H1 (cell line): ENCODE results near the gene TUBGCP2. TPM values are rescaled to one million over a fixed set of nuclear protein-coding genes. Genes with fewer than 3 reads are reported as not detected.

Experiments
- CTCF ChIA-PET: fragments of 300-600 bp; sonication (Branson Sonifier 250); formaldehyde crosslinking; loops from one replicate; lab custom pipeline; 2021; ENCODE audit not compliant: partially characterized antibody; lab: Charles Lee
- POLR2A ChIA-PET: fragments of 300-600 bp; sonication (Branson Sonifier 250); formaldehyde crosslinking; loops from one replicate; lab custom pipeline; 2021; ENCODE audit warnings: inconsistent platforms; ENCODE audit not compliant: partially characterized antibody; lab: Charles Lee
- DNase-seq, 2 experiments: peaks; one replicate each; pipeline versions ENCODE4 v3.0.0 to v3.0.0-alpha.2; 2010 to 2022; ENCODE audit warnings: low spot score in 2 of 2, low read depth in 1 of 2, mixed read lengths in 1 of 2
- FAIRE-seq: peaks from 2 replicates; lab custom pipeline; 2011; peaks lifted over from hg19 to GRCh38; lab: Jason Lieb, UNC
- H2AFZ ChIP-seq: 2 replicates; pipeline ENCODE4 v1.8.1; 2012; ENCODE audit warnings: low read length, inconsistent platforms
- H2AK5ac ChIP-seq: 2 replicates; pipeline ENCODE4 v1.6.1; 2013; ENCODE audit warnings: low read depth, low read length
- H2BK120ac ChIP-seq: replicated peaks from 2 replicates; pipeline ENCODE3; 2013; ENCODE audit warnings: low read depth, low read length, inconsistent platforms
- H2BK12ac ChIP-seq: 2 replicates; pipeline ENCODE4 v1.6.1; 2013; ENCODE audit warnings: low read depth, low read length
- H2BK15ac ChIP-seq: 2 replicates; pipeline ENCODE4 v1.6.1; 2013; ENCODE audit warnings: low read length
- H2BK20ac ChIP-seq: 2 replicates; pipeline ENCODE4 v1.6.1; 2013; ENCODE audit warnings: low read length
- H2BK5ac ChIP-seq: 2 replicates; pipeline ENCODE4 v1.6.1; 2013; ENCODE audit warnings: low read depth, low read length
- H3K14ac ChIP-seq: 2 replicates; pipeline ENCODE4 v1.6.1; 2013; ENCODE audit warnings: inconsistent platforms; ENCODE audit not compliant: insufficient read length
- H3K18ac ChIP-seq: 2 replicates; pipeline ENCODE4 v1.6.1; 2013; ENCODE audit warnings: low read length; ENCODE audit errors: extremely low read depth
- H3K23ac ChIP-seq: 2 replicates; pipeline ENCODE4 v1.6.1; 2013; ENCODE audit warnings: inconsistent platforms; ENCODE audit not compliant: insufficient read length
- H3K23me2 ChIP-seq: 2 replicates; pipeline ENCODE4 v1.6.1; 2013; ENCODE audit warnings: low read depth, low read length
- H3K27ac ChIP-seq: 2 replicates; pipeline ENCODE4 v1.6.1; 2011; ENCODE audit warnings: low read depth, low read length, inconsistent platforms
- H3K27me3 ChIP-seq, 4 experiments: replicated peaks in 1 of 4; 1 replicate in 1 of 4; 2 replicates in 3 of 4; pipeline versions ENCODE4 v1.6.1 to v1.8.1; 2011 to 2013; ENCODE audit warnings: low read length in 3 of 4, mild to moderate bottlenecking in 3 of 4, inconsistent platforms in 2 of 4, mixed read lengths in 2 of 4, moderate library complexity in 1 of 4; ENCODE audit not compliant: control insufficient read depth in 3 of 4, insufficient read depth in 3 of 4; ENCODE audit errors: extremely low read depth in 1 of 4
- H3K36me3 ChIP-seq, 4 experiments: 2 replicates each; pipeline versions ENCODE4 v1.6.1 to v1.8.1; 2011 to 2013; ENCODE audit warnings: mild to moderate bottlenecking in 4 of 4, low read length in 3 of 4, moderate library complexity in 2 of 4, control low read depth in 1 of 4, inconsistent platforms in 1 of 4; ENCODE audit not compliant: insufficient read depth in 4 of 4, control insufficient read depth in 2 of 4
- H3K4ac ChIP-seq: replicated peaks from 2 replicates; pipeline ENCODE3; 2013; ENCODE audit warnings: low read length, low read depth, mixed read lengths, inconsistent platforms; ENCODE audit not compliant: insufficient read length
- H3K4me1 ChIP-seq, 4 experiments: replicated peaks in 1 of 4; 1 replicate in 1 of 4; 2 replicates in 3 of 4; pipeline versions ENCODE4 v1.6.1 to v1.8.1; 2011 to 2013; ENCODE audit warnings: low read length in 3 of 4, inconsistent platforms in 2 of 4, mixed read lengths in 1 of 4; ENCODE audit not compliant: insufficient read depth in 4 of 4, control insufficient read depth in 3 of 4
- H3K4me2 ChIP-seq, 2 experiments: 2 replicates each; pipeline versions ENCODE4 v1.6.1 to v1.8.1; 2011 to 2013; ENCODE audit warnings: low read depth in 2 of 2, low read length in 2 of 2, control low read depth in 1 of 2, inconsistent platforms in 1 of 2, mild to moderate bottlenecking in 1 of 2; ENCODE audit not compliant: insufficient read depth in 1 of 2
- H3K4me3 ChIP-seq, 4 experiments: fragments of 200-600, 300-600 bp in 1 of 4; sonication (generic), shearing (Covaris generic), sonication (Bioruptor Twin) in 1 of 4; 2 replicates each; pipeline versions ENCODE4 v1.5.1 to v1.8.1; 2011 to 2016; ENCODE audit warnings: low read length in 4 of 4, low read depth in 3 of 4, control low read depth in 2 of 4, inconsistent platforms in 2 of 4, mild to moderate bottlenecking in 2 of 4, mixed read lengths in 1 of 4, moderate library complexity in 1 of 4; ENCODE audit not compliant: insufficient read depth in 2 of 4; ENCODE audit errors: extremely low read depth in 1 of 4
- H3K56ac ChIP-seq: replicated peaks from 2 replicates; pipeline ENCODE3; 2013; ENCODE audit warnings: low read depth, mild to moderate bottlenecking, mixed read lengths, low read length, inconsistent platforms; ENCODE audit not compliant: insufficient read length
- H3K79me1 ChIP-seq: 2 replicates; pipeline ENCODE4 v1.6.1; 2013; ENCODE audit warnings: low read depth, low read length, control low read depth
- H3K79me2 ChIP-seq, 2 experiments: 2 replicates each; pipeline versions ENCODE4 v1.6.1 to v1.8.1; 2012 to 2013; ENCODE audit warnings: low read length in 2 of 2, mild to moderate bottlenecking in 2 of 2, inconsistent platforms in 1 of 2; ENCODE audit not compliant: insufficient read depth in 2 of 2, control insufficient read depth in 1 of 2
- H3K9ac ChIP-seq, 4 experiments: replicated peaks in 1 of 4; 1 replicate in 1 of 4; 2 replicates in 3 of 4; pipeline versions ENCODE4 v1.6.1 to v1.8.1; 2011 to 2013; ENCODE audit warnings: low read depth in 3 of 4, low read length in 3 of 4, control low read depth in 2 of 4, mild to moderate bottlenecking in 2 of 4, moderate library complexity in 2 of 4, inconsistent platforms in 1 of 4; ENCODE audit errors: extremely low read depth in 1 of 4
- H3K9me3 ChIP-seq, 2 experiments: 2 replicates each; pipeline versions ENCODE4 v1.6.1 to v1.8.1; 2012 to 2013; ENCODE audit warnings: mild to moderate bottlenecking in 2 of 2, moderate library complexity in 2 of 2, control low read depth in 1 of 2, inconsistent platforms in 1 of 2, low read depth in 1 of 2, low read length in 1 of 2, mixed read lengths in 1 of 2; ENCODE audit not compliant: insufficient read depth in 2 of 2
- H4K20me1 ChIP-seq, 2 experiments: replicated peaks in 1 of 2; 2 replicates each; pipeline versions ENCODE3 to v1.8.1; 2011 to 2013; ENCODE audit warnings: inconsistent platforms in 2 of 2, low read length in 2 of 2, mild to moderate bottlenecking in 1 of 2; ENCODE audit not compliant: insufficient read depth in 2 of 2, control insufficient read depth in 1 of 2
- H4K5ac ChIP-seq: 2 replicates; pipeline ENCODE4 v1.6.1; 2013; ENCODE audit warnings: low read length, low read depth, mixed read lengths, inconsistent platforms; ENCODE audit not compliant: insufficient read length
- H4K8ac ChIP-seq: 2 replicates; pipeline ENCODE4 v1.8.0; 2013; ENCODE audit warnings: mild to moderate bottlenecking, moderate library complexity, low read length, inconsistent platforms; ENCODE audit not compliant: insufficient read depth; ENCODE audit errors: extremely low read depth
- H4K91ac ChIP-seq: replicated peaks from 2 replicates; pipeline ENCODE3; 2013; ENCODE audit warnings: low read length, mixed read lengths, inconsistent platforms; ENCODE audit not compliant: insufficient read length
- CBX8 ChIP-seq: fragments of 300-800, 300-1000 bp; sonication (generic); IDR thresholded peaks from 2 replicates; pipeline ENCODE4 v1.7.1; 2016; ENCODE audit warnings: low read depth, low read length, borderline replicate concordance
- MAX ChIP-seq: IDR thresholded peaks from 2 replicates; pipeline ENCODE4 v1.6.1; 2012; ENCODE audit warnings: inconsistent platforms
- RAD21 ChIP-seq, 2 experiments: IDR thresholded peaks in 1 of 2; conservative IDR thresholded peaks in 1 of 2; 2 replicates each; pipeline ENCODE4 v1.6.1; 2011; ENCODE audit warnings: low read depth in 2 of 2, low read length in 2 of 2, improper control_type of control experiment in 1 of 2, inconsistent platforms in 1 of 2, mild to moderate bottlenecking in 1 of 2, moderate library complexity in 1 of 2
- WGBS, 2 experiments: shearing (Covaris generic) in 1 of 2; methylation state at CpG; one replicate each; pipeline versions ENCODE4 v1.1.6 to v1.1.7; 2013 to 2015; ENCODE audit warnings: low lambda C conversion rate in 2 of 2, mixed read lengths in 2 of 2, inconsistent platforms in 1 of 2, low coverage in 1 of 2, missing lambda C conversion rate in 1 of 2; ENCODE audit not compliant: insufficient replicate concordance in 2 of 2, insufficient coverage in 1 of 2, insufficient read length in 1 of 2; ENCODE audit errors: extremely low coverage in 1 of 2, missing lambda C conversion rate in 1 of 2; 5-methylcytosine and 5-hydroxymethylcytosine counted together
- polyA plus RNA-seq, 7 experiments: library from polyadenylated mRNA; depleted of rRNA in 3 of 7; stranded (reverse) in 5 of 7; unstranded in 2 of 7; fragments of >200 nt in 5 of 7; fragments of 200-250 nt in 2 of 7; gene quantifications; 1 replicate in 5 of 7; 2 replicates in 1 of 7; 4 replicates in 1 of 7; pipeline versions ENCODE4 v1.2.1 to v1.2.3, GENCODE V29; 2011 to 2013; ENCODE audit warnings: missing spikeins in 2 of 7, mixed read lengths in 2 of 7
- total RNA-seq: library from RNA; stranded (reverse); fragmentation: NEBNext Ultra II Directional; extraction: Animal tissue kit (Norgen Biotek cat#: 25700); gene quantifications from 2 replicates; pipeline ENCODE4 v1.2.1, GENCODE V29; 2021
- TF ChIP-seq, protein P1 (sequence below), 3 experiments: IDR thresholded peaks; 1 replicate in 2 of 3; 2 replicates in 1 of 3; pipeline versions ENCODE4 v1.5.1 to v1.6.1; 2011; ENCODE audit warnings: low read length in 3 of 3, mild to moderate bottlenecking in 3 of 3, inconsistent platforms in 2 of 3, low read depth in 1 of 3, moderate library complexity in 1 of 3; ENCODE audit not compliant: insufficient read depth in 1 of 3; ENCODE audit errors: control extremely low read depth in 1 of 3

TUBGCP2 gene
- total and polyA plus RNA-seq, 2 of the 8 experiments (the other 6 are each of a cell fraction or from before 2014, with no cell fraction given) = 34.9 to 51.9 TPM

GRCh38 chr10:133267829-133268228 is 40.8 kb downstream of the TUBGCP2 start:
- Histone ChIP-seq H2BK15ac (no peak overlapping the region), H3K79me2 (no peaks in the 10 kb centered on the region), H3K18ac (0 out of 2 replicates have a peak overlapping the region, but pooled peaks have one; percentile 32), H3K4me3 (no peak overlapping the region), H2BK120ac (no peak overlapping the region), H4K20me1 (peaks cover 0 to 1% of the 10 kb centered on the region in 2 experiments), H3K27me3 (peaks cover 0 to 7% (median 3%) of the 10 kb centered on the region in 4 experiments; a peak in 5 of 7 replicates), H2AK5ac (no peak overlapping the region), H4K5ac (no peak overlapping the region), H2AFZ (0 out of 2 replicates have a peak overlapping the region, but pooled peaks have one; percentile 45), H4K91ac (no peak overlapping the region), H2BK5ac (no peak overlapping the region), H3K9ac (no peak overlapping the region), H2BK20ac (no peak overlapping the region), H3K4me1 (peaks cover 0 to 3% (median 0%) of the 10 kb centered on the region in 4 experiments; a peak in 4 of 7 replicates), H3K56ac (no peak overlapping the region), H3K36me3 (no peaks in the 10 kb centered on the region), H3K9me3 (no peaks in the 10 kb centered on the region), H3K23me2 (no peaks in the 10 kb centered on the region), H3K4ac (no peak overlapping the region), H3K27ac (no peak overlapping the region), H3K4me2 (no peak overlapping the region), H3K79me1 (no peaks in the 10 kb centered on the region), H4K8ac (no peak overlapping the region), H3K23ac (no peak overlapping the region), H2BK12ac (no peak overlapping the region), H3K14ac (no peak overlapping the region)
- no peak for TF ChIP-seq CBX8
- 0 out of 2 replicates have a peak, but pooled peaks have one; percentile 37 for TF ChIP-seq MAX
- peak; percentile 35 to 60; a peak in 3 of 4 replicates for TF ChIP-seq RAD21 (IDR thresholded peaks at IDR 0.05 in 1 of 2, conservative IDR thresholded peaks at IDR 0.05 in 1 of 2; ENCODE audit: low read depth in 2 of 2, low read length in 2 of 2)
- TF ChIP-seq, protein P1, sequence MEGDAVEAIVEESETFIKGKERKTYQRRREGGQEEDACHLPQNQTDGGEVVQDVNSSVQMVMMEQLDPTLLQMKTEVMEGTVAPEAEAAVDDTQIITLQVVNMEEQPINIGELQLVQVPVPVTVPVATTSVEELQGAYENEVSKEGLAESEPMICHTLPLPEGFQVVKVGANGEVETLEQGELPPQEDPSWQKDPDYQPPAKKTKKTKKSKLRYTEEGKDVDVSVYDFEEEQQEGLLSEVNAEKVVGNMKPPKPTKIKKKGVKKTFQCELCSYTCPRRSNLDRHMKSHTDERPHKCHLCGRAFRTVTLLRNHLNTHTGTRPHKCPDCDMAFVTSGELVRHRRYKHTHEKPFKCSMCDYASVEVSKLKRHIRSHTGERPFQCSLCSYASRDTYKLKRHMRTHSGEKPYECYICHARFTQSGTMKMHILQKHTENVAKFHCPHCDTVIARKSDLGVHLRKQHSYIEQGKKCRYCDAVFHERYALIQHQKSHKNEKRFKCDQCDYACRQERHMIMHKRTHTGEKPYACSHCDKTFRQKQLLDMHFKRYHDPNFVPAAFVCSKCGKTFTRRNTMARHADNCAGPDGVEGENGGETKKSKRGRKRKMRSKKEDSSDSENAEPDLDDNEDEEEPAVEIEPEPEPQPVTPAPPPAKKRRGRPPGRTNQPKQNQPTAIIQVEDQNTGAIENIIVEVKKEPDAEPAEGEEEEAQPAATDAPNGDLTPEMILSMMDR (IDR thresholded peaks at IDR 0.05; ENCODE audit: control extremely low read depth in 1 of 3, insufficient read depth in 1 of 3, low read depth in 1 of 3, low read length in 3 of 3) = peak in 2 of 3 experiments; percentile 11 to 29; a peak in 3 of 4 replicates
- FAIRE-seq = no peak
- DNase-seq = no peak
- CTCF ChIA-PET = interaction anchor here (0.9 to 2.5 kb wide), 4 partner anchors 8 to 123 kb away, joined by 3 to 15 read pairs (median 4); partner anchors contain the start of gene ADAM8
- WGBS, 2 experiments = 88% methylated on average over 17 of the region's 22 CpGs; no CpG with 5 or more reads in 1 of the 2 experiments
- POLR2A ChIA-PET = interaction anchor here (0.6 to 2.6 kb wide), 7 partner anchors 8 to 306 kb away, joined by 3 to 11 read pairs (median 4); no protein-coding TSS in a partner anchor
